HEK293 (cell line): ENCODE measurements around the gene CLPSL2.

ENCODE experiments used
- FEZF1 ChIP-seq: fragments of 450-650 bp; formaldehyde crosslinking; IDR thresholded peaks from 2 replicates; pipeline ENCODE4 v1.5.1; 2016; ENCODE audit warnings: missing biosample characterization, missing genetic modification characterization
- HOXA7 ChIP-seq: sonication (generic); formaldehyde crosslinking; IDR thresholded peaks from 2 replicates; pipeline ENCODE4 v1.8.1; 2022; ENCODE audit warnings: missing genetic modification reagents, borderline replicate concordance
- KLF9 ChIP-seq: fragments of 450-650 bp; formaldehyde crosslinking; IDR thresholded peaks from 2 replicates; pipeline ENCODE4 v1.5.1; 2016; ENCODE audit warnings: missing biosample characterization, missing genetic modification characterization, low read depth
- SCRT2 ChIP-seq: fragments of 450-650 bp; formaldehyde crosslinking; IDR thresholded peaks from 2 replicates; pipeline ENCODE4 v1.5.1; 2016; ENCODE audit warnings: missing biosample characterization, missing genetic modification characterization
- SP2 ChIP-seq: fragments of 450-650 bp; formaldehyde crosslinking; IDR thresholded peaks from 2 replicates; pipeline ENCODE4 v1.5.1; 2016; ENCODE audit warnings: missing biosample characterization, missing genetic modification characterization
- TCF7L2 ChIP-seq: IDR thresholded peaks from 2 replicates; pipeline ENCODE4 v1.6.1; 2011; ENCODE audit warnings: low read depth, mild to moderate bottlenecking, inconsistent platforms, low read length, moderate library complexity, borderline replicate concordance
- ZBTB20 ChIP-seq: fragments of 450-650 bp; formaldehyde crosslinking; IDR thresholded peaks from 2 replicates; pipeline ENCODE4 v1.5.1; 2016; ENCODE audit warnings: missing biosample characterization, missing genetic modification characterization
- ZBTB8A ChIP-seq: fragments of 450-650 bp; formaldehyde crosslinking; IDR thresholded peaks from 2 replicates; pipeline ENCODE4 v1.5.1; 2016; ENCODE audit warnings: missing biosample characterization, missing genetic modification characterization
- ZNF184 ChIP-seq: fragments of 450-650 bp; IDR thresholded peaks from 2 replicates; pipeline ENCODE4 v1.5.1; 2018; ENCODE audit warnings: missing biosample characterization, mild to moderate bottlenecking, missing genetic modification characterization
- ZNF354C ChIP-seq: fragments of 450-650 bp; formaldehyde crosslinking; IDR thresholded peaks from 2 replicates; pipeline ENCODE4 v1.5.1; 2016; ENCODE audit warnings: missing biosample characterization, missing genetic modification characterization, low read depth, borderline replicate concordance
- ZNF366 ChIP-seq: fragments of 450-650 bp; formaldehyde crosslinking; conservative IDR thresholded peaks from 2 replicates; pipeline ENCODE4 v1.5.1; 2016; ENCODE audit warnings: missing biosample characterization, missing genetic modification characterization
- ZNF571 ChIP-seq: fragments of 450-650 bp; formaldehyde crosslinking; IDR thresholded peaks from 2 replicates; pipeline ENCODE4 v1.5.0; 2017; ENCODE audit warnings: missing biosample characterization, missing genetic modification characterization
- ZNF596 ChIP-seq: fragments of 450-650 bp; IDR thresholded peaks from 2 replicates; pipeline ENCODE4 v1.5.0; 2018; ENCODE audit warnings: missing biosample characterization, mild to moderate bottlenecking, missing genetic modification characterization, moderate library complexity
- ZNF600 ChIP-seq: fragments of 450-650 bp; formaldehyde crosslinking; IDR thresholded peaks from 2 replicates; pipeline ENCODE4 v1.5.1; 2016; ENCODE audit warnings: missing biosample characterization, missing genetic modification characterization
- ZNF610 ChIP-seq: fragments of 450-650 bp; formaldehyde crosslinking; IDR thresholded peaks from 2 replicates; pipeline ENCODE4 v1.5.1; 2016; ENCODE audit warnings: missing biosample characterization, missing genetic modification characterization, borderline replicate concordance
- ZNF670 ChIP-seq: fragments of 450-650 bp; formaldehyde crosslinking; IDR thresholded peaks from 2 replicates; pipeline ENCODE4 v1.5.1; 2016; ENCODE audit warnings: missing biosample characterization, missing genetic modification characterization, low read depth
- ZNF677 ChIP-seq: fragments of 450-650 bp; IDR thresholded peaks from 2 replicates; pipeline ENCODE4 v1.5.0; 2018; ENCODE audit warnings: missing biosample characterization, mild to moderate bottlenecking, missing genetic modification characterization, moderate library complexity
- ZNF76 ChIP-seq: fragments of 450-650 bp; formaldehyde crosslinking; IDR thresholded peaks from 2 replicates; pipeline ENCODE4; 2016; ENCODE audit warnings: low read depth, missing biosample characterization, missing genetic modification characterization, borderline replicate concordance
- ZSCAN30 ChIP-seq: fragments of 450-650 bp; IDR thresholded peaks from 2 replicates; pipeline ENCODE4 v1.5.1; 2018; ENCODE audit warnings: missing biosample characterization, mild to moderate bottlenecking, missing genetic modification characterization, moderate library complexity
- ZXDB ChIP-seq: fragments of 450-650 bp; formaldehyde crosslinking; IDR thresholded peaks from 2 replicates; pipeline ENCODE4 v1.5.1; 2016; ENCODE audit warnings: missing biosample characterization, missing genetic modification characterization
- TF ChIP-seq, protein P1 (sequence below): fragments of 450-650 bp; formaldehyde crosslinking; IDR thresholded peaks from 2 replicates; pipeline ENCODE4 v1.5.1; 2016; ENCODE audit warnings: missing biosample characterization, missing genetic modification characterization
- TF ChIP-seq, protein P2 (sequence below): fragments of 450-650 bp; formaldehyde crosslinking; IDR thresholded peaks from 2 replicates; pipeline ENCODE4 v1.5.1; 2017; ENCODE audit warnings: missing biosample characterization, missing genetic modification characterization
- TF ChIP-seq, protein P3 (sequence below): fragments of 450-650 bp; formaldehyde crosslinking; optimal IDR thresholded peaks from 2 replicates; pipeline ENCODE3; 2016; ENCODE audit warnings: missing biosample characterization, mild to moderate bottlenecking, missing genetic modification characterization
- TF ChIP-seq, protein P4 (sequence below): fragments of 450-650 bp; formaldehyde crosslinking; IDR thresholded peaks from 2 replicates; pipeline ENCODE4 v1.5.1; 2016; ENCODE audit warnings: missing biosample characterization, missing genetic modification characterization
- TF ChIP-seq, protein P5 (sequence below): fragments of 450-650 bp; formaldehyde crosslinking; IDR thresholded peaks from 2 replicates; pipeline ENCODE4 v1.5.1; 2016; ENCODE audit warnings: missing biosample characterization, missing genetic modification characterization
- TF ChIP-seq, protein P6 (sequence below): fragments of 450-650 bp; formaldehyde crosslinking; IDR thresholded peaks from 2 replicates; pipeline ENCODE4 v1.5.1; 2016; ENCODE audit warnings: missing biosample characterization, missing genetic modification characterization

CLPSL2 gene

DNA sequence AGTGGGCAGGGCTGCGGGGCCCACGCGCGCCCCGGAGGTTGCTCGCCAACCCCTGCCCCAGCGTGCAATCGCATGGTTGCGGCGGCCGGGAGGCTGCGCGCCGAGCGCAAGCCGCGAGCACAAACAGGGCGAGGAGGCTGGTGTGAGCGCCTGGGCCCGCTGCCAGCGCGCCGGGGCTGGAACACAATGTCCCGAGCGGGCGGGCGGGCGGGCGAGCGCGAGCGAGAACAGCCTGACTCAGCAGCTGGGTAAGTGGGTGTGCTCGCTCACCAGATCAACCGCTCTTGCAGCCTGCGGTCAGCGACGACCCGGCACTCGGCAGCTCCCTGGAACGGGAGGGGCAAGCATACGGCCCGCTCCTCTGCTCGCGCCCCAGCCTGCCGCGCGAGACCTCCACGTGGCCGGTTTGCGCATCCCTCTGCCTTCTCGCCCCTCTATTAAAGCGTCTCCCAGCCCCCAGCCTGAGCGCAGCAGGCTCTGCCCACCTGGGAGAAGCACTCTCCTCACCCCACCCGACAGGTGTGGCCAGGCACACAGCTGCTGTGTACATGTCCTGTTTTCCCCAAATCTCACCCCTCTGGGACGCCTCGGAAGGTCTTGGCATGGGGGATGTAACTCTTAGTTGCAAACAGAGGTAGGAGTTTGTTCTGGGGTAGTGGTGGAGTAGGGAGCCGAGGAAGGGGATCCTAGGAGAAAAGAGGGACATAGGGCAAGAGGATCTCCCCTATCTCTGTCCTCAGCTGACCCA, 48.3 kb upstream of the CLPSL2 start (continued):
- TF ChIP-seq, protein P1, sequence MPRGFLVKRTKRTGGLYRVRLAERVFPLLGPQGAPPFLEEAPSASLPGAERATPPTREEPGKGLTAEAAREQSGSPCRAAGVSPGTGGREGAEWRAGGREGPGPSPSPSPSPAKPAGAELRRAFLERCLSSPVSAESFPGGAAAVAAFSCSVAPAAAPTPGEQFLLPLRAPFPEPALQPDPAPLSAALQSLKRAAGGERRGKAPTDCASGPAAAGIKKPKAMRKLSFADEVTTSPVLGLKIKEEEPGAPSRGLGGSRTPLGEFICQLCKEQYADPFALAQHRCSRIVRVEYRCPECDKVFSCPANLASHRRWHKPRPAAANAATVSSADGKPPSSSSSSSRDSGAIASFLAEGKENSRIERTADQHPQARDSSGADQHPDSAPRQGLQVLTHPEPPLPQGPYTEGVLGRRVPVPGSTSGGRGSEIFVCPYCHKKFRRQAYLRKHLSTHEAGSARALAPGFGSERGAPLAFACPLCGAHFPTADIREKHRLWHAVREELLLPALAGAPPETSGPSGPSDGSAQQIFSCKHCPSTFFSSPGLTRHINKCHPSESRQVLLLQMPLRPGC (tag by site-specific recombination), result 0 out of 2 replicates have a peak, but pooled peaks have one; percentile 6
- 0 out of 2 replicates have a peak, but pooled peaks have one; percentile 11 for TF ChIP-seq ZNF366
- TF ChIP-seq ZNF670 (tag by site-specific recombination), result no peak
- TF ChIP-seq, protein P2, sequence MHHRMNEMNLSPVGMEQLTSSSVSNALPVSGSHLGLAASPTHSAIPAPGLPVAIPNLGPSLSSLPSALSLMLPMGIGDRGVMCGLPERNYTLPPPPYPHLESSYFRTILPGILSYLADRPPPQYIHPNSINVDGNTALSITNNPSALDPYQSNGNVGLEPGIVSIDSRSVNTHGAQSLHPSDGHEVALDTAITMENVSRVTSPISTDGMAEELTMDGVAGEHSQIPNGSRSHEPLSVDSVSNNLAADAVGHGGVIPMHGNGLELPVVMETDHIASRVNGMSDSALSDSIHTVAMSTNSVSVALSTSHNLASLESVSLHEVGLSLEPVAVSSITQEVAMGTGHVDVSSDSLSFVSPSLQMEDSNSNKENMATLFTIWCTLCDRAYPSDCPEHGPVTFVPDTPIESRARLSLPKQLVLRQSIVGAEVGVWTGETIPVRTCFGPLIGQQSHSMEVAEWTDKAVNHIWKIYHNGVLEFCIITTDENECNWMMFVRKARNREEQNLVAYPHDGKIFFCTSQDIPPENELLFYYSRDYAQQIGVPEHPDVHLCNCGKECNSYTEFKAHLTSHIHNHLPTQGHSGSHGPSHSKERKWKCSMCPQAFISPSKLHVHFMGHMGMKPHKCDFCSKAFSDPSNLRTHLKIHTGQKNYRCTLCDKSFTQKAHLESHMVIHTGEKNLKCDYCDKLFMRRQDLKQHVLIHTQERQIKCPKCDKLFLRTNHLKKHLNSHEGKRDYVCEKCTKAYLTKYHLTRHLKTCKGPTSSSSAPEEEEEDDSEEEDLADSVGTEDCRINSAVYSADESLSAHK (tag by site-specific recombination), result 0 out of 2 replicates have a peak, but pooled peaks have one; percentile 3
- TF ChIP-seq SCRT2 (tag by site-specific recombination), result peak; percentile 38; the same call in 1 of the 2 replicates
- peak; percentile 44; the same call in 1 of the 2 replicates for TF ChIP-seq ZXDB (tag by site-specific recombination)
- TF ChIP-seq FEZF1 (tag by site-specific recombination), result no peak
- TF ChIP-seq TCF7L2, result no peak
- TF ChIP-seq KLF9 (tag by site-specific recombination), result peak; percentile 68; the same call in 1 of the 2 replicates
- TF ChIP-seq ZNF571 (tag by site-specific recombination), result no peak
- no peak for TF ChIP-seq HOXA7
- TF ChIP-seq SP2, result no peak
- TF ChIP-seq ZSCAN30, result peak; percentile 41; the same call in 1 of the 2 replicates
- TF ChIP-seq ZNF76 (tag by site-specific recombination), result peak; percentile 25; the same call in 1 of the 2 replicates
- 0 out of 2 replicates have a peak, but pooled peaks have one; percentile 15 for TF ChIP-seq ZNF184 (tag by site-specific recombination)
- TF ChIP-seq, protein P3, sequence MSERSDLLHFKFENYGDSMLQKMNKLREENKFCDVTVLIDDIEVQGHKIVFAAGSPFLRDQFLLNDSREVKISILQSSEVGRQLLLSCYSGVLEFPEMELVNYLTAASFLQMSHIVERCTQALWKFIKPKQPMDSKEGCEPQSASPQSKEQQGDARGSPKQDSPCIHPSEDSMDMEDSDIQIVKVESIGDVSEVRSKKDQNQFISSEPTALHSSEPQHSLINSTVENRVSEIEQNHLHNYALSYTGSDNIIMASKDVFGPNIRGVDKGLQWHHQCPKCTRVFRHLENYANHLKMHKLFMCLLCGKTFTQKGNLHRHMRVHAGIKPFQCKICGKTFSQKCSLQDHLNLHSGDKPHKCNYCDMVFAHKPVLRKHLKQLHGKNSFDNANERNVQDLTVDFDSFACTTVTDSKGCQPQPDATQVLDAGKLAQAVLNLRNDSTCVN (tag by site-specific recombination), result peak; percentile 93
- TF ChIP-seq, protein P4, sequence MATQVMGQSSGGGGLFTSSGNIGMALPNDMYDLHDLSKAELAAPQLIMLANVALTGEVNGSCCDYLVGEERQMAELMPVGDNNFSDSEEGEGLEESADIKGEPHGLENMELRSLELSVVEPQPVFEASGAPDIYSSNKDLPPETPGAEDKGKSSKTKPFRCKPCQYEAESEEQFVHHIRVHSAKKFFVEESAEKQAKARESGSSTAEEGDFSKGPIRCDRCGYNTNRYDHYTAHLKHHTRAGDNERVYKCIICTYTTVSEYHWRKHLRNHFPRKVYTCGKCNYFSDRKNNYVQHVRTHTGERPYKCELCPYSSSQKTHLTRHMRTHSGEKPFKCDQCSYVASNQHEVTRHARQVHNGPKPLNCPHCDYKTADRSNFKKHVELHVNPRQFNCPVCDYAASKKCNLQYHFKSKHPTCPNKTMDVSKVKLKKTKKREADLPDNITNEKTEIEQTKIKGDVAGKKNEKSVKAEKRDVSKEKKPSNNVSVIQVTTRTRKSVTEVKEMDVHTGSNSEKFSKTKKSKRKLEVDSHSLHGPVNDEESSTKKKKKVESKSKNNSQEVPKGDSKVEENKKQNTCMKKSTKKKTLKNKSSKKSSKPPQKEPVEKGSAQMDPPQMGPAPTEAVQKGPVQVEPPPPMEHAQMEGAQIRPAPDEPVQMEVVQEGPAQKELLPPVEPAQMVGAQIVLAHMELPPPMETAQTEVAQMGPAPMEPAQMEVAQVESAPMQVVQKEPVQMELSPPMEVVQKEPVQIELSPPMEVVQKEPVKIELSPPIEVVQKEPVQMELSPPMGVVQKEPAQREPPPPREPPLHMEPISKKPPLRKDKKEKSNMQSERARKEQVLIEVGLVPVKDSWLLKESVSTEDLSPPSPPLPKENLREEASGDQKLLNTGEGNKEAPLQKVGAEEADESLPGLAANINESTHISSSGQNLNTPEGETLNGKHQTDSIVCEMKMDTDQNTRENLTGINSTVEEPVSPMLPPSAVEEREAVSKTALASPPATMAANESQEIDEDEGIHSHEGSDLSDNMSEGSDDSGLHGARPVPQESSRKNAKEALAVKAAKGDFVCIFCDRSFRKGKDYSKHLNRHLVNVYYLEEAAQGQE, result 0 out of 2 replicates have a peak, but pooled peaks have one; percentile 33
- peak; percentile 94 for TF ChIP-seq ZNF600 (tag by site-specific recombination)
- TF ChIP-seq ZNF677 (tag by site-specific recombination), result no peak
- TF ChIP-seq ZNF354C (tag by site-specific recombination), result no peak
- TF ChIP-seq ZNF610 (tag by site-specific recombination), result 0 out of 2 replicates have a peak, but pooled peaks have one; percentile 31
- peak; percentile 38; the same call in 1 of the 2 replicates for TF ChIP-seq ZNF596 (tag by site-specific recombination)
- TF ChIP-seq, protein P5, sequence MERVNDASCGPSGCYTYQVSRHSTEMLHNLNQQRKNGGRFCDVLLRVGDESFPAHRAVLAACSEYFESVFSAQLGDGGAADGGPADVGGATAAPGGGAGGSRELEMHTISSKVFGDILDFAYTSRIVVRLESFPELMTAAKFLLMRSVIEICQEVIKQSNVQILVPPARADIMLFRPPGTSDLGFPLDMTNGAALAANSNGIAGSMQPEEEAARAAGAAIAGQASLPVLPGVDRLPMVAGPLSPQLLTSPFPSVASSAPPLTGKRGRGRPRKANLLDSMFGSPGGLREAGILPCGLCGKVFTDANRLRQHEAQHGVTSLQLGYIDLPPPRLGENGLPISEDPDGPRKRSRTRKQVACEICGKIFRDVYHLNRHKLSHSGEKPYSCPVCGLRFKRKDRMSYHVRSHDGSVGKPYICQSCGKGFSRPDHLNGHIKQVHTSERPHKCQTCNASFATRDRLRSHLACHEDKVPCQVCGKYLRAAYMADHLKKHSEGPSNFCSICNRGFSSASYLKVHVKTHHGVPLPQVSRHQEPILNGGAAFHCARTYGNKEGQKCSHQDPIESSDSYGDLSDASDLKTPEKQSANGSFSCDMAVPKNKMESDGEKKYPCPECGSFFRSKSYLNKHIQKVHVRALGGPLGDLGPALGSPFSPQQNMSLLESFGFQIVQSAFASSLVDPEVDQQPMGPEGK (tag by site-specific recombination), result peak; percentile 52; the same call in 1 of the 2 replicates
- TF ChIP-seq, protein P6, sequence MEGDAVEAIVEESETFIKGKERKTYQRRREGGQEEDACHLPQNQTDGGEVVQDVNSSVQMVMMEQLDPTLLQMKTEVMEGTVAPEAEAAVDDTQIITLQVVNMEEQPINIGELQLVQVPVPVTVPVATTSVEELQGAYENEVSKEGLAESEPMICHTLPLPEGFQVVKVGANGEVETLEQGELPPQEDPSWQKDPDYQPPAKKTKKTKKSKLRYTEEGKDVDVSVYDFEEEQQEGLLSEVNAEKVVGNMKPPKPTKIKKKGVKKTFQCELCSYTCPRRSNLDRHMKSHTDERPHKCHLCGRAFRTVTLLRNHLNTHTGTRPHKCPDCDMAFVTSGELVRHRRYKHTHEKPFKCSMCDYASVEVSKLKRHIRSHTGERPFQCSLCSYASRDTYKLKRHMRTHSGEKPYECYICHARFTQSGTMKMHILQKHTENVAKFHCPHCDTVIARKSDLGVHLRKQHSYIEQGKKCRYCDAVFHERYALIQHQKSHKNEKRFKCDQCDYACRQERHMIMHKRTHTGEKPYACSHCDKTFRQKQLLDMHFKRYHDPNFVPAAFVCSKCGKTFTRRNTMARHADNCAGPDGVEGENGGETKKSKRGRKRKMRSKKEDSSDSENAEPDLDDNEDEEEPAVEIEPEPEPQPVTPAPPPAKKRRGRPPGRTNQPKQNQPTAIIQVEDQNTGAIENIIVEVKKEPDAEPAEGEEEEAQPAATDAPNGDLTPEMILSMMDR (tag by site-specific recombination), result peak; percentile 5; the same call in 1 of the 2 replicates
- peak; percentile 61; the same call in 1 of the 2 replicates for TF ChIP-seq ZBTB20 (tag by site-specific recombination)
- TF ChIP-seq ZBTB8A (tag by site-specific recombination), result peak; percentile 79
